HG02885 (cell line): ENCODE results near the gene TBXAS1.
A peak's percentile ranks its signal among the peaks of the same experiment; 100 is the strongest.
"Not testable (repeated sequence)": the region's sequence is repeated elsewhere in the genome, so short reads cannot be mapped to it uniquely, and the experiment has no call there.

Experiments used
- ATAC-seq: cut with Tn5 transposase; IDR thresholded peaks from one replicate; pipeline ENCODE4 v1.9.1; 2021; ENCODE audit warnings: mild to moderate bottlenecking; ENCODE audit not compliant: unreplicated experiment, poor library complexity

TBXAS1 gene

GRCh38 chr7:139884441-139884840 is 55.4 kb downstream of the TBXAS1 start:
- no peak for ATAC-seq

- ATAC-seq: no peak
Measured at GRCh38 chr7:139885511-139885910, 56.4 kb downstream of the TBXAS1 start.

- no peak for ATAC-seq
Measured at GRCh38 chr7:139886206-139886605, 57.1 kb downstream of the TBXAS1 start.

- ATAC-seq: no peak
Measured at GRCh38 chr7:139886899-139887298, 57.8 kb downstream of the TBXAS1 start.

GRCh38 chr7:139887992-139888481 is 59.0 kb downstream of the TBXAS1 start:
- no peak for ATAC-seq

- no peak for ATAC-seq
Measured at GRCh38 chr7:139889186-139889871, 60.3 kb downstream of the TBXAS1 start.

- ATAC-seq: no peak
Measured at GRCh38 chr7:139893461-139893860, 64.4 kb downstream of the TBXAS1 start.

GRCh38 chr7:139893999-139894398 is 64.9 kb downstream of the TBXAS1 start:
- peak; percentile 81 for ATAC-seq

GRCh38 chr7:139895141-139895829 is 66.2 kb downstream of the TBXAS1 start:
- no peak for ATAC-seq

- no peak for ATAC-seq
Measured at GRCh38 chr7:139896288-139896687, 67.2 kb downstream of the TBXAS1 start.

- ATAC-seq: no peak
Measured at GRCh38 chr7:139896831-139897230, 67.8 kb downstream of the TBXAS1 start.

- ATAC-seq: no peak
Measured at GRCh38 chr7:139897422-139898090, 68.5 kb downstream of the TBXAS1 start.

GRCh38 chr7:139898483-139898882 is 69.4 kb downstream of the TBXAS1 start:
- no peak for ATAC-seq

- ATAC-seq: no peak
Measured at GRCh38 chr7:139899328-139899955, 70.4 kb downstream of the TBXAS1 start.

- no peak for ATAC-seq
Measured at GRCh38 chr7:139900326-139900725, 71.3 kb downstream of the TBXAS1 start.

GRCh38 chr7:139901056-139901795 is 72.2 kb downstream of the TBXAS1 start:
- no peak for ATAC-seq

- ATAC-seq: no peak
Measured at GRCh38 chr7:139901901-139902300, 72.8 kb downstream of the TBXAS1 start.

- ATAC-seq: no peak
Measured at GRCh38 chr7:139902436-139903102, 73.5 kb downstream of the TBXAS1 start.

- ATAC-seq: not testable (repeated sequence)
Measured at GRCh38 chr7:139903103-139903477, 74.0 kb downstream of the TBXAS1 start.

- ATAC-seq: no peak
Measured at GRCh38 chr7:139906879-139907278, 77.8 kb downstream of the TBXAS1 start.
